HG02678 (cell line): ENCODE results near the gene WNT9A.

Source experiments
- ATAC-seq: cut with Tn5 transposase; IDR thresholded peaks from one replicate; pipeline ENCODE4 v1.9.1; 2021; ENCODE audit warnings: mild to moderate bottlenecking, moderate library complexity; ENCODE audit not compliant: unreplicated experiment

Gene WNT9A

DNA sequence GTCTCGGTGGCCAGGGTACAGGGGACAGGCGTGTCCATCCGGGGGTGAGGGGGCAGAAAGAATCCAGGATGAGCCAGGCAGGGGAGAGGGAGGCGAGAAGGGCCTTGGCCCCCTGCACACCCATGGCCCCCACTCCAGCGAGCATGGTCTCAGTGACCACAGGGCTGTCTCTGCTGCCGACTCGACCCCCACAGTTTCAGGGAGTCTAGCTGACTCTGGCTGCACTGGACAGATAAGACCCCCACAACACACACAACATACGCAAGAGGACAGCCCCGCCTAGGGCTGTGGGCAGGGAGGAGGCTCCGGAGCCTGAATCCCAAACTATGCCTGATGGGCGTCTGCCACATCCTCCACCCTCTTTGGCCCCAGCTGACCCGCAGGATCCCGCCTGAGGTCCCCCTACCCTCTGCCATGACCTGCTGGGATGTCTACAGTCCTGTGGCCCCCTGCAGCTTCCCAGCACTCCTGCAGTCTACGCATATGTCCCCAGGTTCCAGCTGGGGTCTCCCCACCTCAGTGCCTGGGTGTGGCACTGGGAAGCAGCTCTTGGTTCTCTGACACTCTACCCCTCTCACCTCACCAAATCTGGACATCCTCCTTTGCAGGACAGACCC, 22.0 kb downstream of the WNT9A start:
- no peak for ATAC-seq

GRCh38 chr1:227924833-227925574, 22.7 kb downstream of the WNT9A start:
- no peak for ATAC-seq

GRCh38 chr1:227924168-227924832, 23.4 kb downstream of the WNT9A start:
- no peak for ATAC-seq

DNA sequence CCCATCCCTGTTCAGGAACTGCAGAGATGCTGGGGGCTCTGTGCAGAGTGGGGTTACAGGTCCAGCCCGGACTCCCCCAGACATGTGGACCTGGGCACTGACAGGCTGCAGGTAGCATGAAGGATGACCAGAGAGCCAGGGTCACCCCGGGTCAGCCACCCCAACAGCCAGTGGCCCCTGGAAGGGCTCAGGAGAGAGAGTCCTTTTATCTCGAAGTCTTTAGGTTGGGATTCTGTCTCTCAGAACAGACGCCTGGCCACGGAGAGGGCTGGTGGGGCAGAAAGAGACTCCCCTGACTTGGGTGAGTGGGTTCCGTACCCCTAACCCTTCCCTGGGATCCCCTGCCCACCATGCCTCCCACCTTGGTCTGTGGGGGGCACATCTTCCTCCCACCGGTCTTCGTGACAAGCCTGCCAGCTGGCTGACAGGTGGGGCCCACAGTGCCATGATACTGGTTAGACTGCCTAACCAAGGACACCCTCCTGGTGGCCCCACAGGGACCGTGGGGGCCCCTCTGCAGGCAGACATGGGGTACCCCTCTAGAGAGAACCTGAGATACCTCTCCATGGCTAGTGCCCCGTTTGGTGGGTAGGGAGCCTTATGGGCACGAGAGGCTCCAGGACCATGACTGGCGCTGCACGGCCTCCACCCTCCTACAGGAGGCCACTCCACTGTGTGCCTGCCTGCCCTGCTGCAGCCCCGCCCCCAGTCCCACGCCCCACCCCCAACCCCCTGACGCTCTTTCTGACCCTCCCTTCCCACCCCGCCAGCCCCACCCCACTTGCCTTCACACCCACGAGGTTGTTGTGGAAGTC, 24.2 kb downstream of the WNT9A start:
- no peak for ATAC-seq

GRCh38 chr1:227922501-227923352, 25.0 kb downstream of the WNT9A start:
- ATAC-seq = no peak

GRCh38 chr1:227921461-227922185, 26.1 kb downstream of the WNT9A start:
- ATAC-seq = no peak

DNA sequence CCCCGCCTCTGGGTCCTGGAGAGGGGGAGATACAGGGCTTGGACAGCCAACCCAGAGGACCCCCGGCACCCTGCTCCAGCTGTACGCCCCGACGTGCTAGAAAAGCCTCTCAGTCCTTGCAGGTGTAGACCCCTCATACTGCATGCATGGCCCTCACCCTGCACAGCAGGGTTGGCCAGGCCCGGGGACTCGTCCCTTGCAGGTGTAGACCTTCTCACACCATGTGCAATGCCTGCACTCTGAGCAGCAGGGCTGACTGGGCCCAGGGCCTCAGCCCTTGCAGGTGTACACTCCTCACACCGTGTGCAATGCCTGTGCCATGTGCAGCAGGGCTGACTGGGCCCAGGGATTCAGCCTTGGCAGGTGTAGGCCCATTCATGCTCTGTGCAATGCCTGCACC, 26.8 kb downstream of the WNT9A start:
- no peak for ATAC-seq

DNA sequence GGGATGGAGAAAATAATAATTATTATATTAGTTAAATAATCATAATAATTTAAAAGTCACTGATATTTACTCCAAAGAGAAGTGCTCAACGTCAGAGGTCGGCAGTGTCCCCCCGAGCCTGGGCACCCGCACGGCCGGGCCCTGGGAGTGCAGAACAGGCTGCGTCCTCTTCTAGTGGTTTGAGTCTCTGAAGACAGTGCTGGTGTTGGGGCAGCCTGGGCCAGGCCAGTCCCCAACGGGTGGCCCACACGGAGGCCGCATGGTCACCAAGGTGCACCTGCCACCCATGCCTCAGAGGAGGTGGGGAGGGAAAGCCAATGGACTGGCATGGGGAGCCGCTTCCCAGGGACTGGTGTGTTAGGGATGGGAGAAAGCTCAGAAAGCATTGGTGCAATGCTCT, 27.3 kb downstream of the WNT9A start:
- no peak for ATAC-seq

GRCh38 chr1:227919906-227920305, 27.8 kb downstream of the WNT9A start:
- no peak for ATAC-seq

DNA sequence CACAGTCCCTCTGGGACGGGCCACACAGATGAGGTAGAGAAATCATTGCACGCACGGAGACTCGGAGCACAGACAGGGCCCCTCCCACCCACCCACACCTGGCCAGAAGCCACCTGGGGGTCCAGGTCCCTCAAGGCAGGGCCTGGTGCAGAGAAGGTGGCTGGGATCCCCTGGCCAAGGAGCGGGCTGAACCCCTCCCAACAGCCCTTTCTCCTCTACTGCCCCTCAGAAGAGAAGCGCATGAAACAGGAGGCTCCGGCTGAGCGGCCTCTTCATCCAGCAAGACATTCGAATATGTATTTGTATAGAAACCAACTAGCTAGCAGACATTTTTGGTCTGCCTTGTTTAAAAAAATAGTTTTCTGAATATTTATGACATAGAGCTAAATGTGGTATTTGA, 29.0 kb downstream of the WNT9A start:
- no peak for ATAC-seq

- ATAC-seq = no peak
Measured at GRCh38 chr1:227918083-227918700, 29.5 kb downstream of the WNT9A start.

- ATAC-seq = no peak
Measured at GRCh38 chr1:227917081-227917950, 30.4 kb downstream of the WNT9A start.

DNA sequence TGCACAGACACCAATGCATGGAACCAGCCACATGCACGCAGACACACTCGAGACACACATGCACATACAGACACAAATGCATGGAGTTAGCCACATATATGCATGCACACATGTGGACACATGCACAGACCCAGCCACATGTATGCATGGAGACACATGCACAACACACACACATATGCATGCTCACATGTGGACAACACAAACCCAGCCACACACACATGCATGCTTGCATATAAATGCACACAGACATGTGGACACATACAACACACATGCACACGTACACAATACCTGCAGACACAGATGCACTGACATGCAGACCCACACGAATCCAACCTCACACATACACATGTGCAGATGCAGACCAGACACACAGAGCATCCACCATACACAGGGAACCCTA, 31.1 kb downstream of the WNT9A start:
- no peak for ATAC-seq

DNA sequence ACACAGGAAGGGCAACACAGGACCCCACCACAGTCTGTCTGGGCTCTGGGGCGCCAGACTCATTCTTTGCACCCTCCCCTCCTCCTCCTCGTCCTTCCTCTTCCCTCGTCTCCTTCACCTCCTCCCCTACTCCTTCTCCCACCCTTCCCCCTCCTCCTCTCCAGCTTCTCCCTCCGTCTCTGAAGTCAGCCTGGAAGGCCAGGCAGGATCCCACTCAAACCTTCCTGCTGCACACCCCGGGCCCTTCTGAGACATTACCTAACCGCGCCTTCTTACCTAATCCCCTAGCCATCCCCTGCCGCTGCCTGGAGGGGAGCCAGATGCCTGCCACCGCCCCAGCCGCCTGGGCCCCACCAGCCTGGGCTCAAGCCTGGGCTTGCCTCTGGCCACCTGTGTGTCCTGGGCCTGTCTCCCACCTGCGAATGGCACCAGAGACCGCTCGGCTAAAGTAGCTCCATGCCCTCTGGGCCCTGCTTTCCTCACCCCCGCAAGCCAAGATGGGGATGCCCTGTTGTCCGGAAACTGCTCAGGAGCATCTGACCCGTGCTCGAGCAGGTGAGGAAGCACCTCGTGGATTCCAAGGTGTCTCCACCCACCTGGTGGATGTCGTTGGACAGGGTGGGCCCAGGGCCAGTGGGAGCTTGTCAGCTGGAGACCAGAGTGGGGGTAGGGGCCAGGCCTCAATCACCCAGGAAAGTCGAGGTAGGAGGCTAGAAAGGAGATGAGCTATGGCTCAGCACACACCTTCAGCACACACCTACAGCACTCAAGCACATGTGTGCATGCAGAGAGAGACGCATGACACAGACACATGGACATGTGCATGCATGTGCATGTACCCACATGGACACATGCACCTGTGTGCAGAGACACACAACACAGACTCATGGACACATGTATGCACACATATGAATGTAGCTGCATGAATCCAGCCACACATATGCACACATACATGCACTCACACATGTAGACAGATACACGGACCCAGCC, 31.9 kb downstream of the WNT9A start:
- no peak for ATAC-seq

GRCh38 chr1:227914801-227915563, 32.8 kb downstream of the WNT9A start:
- no peak for ATAC-seq
